ENCODE results near the gene TMEM163. TPM values are rescaled to one million over a fixed set of nuclear protein-coding genes. Genes with fewer than 3 reads are reported as not detected.

TMEM163 gene
- total and polyA plus RNA-seq, 7 donors, result 0.28 to 2.6 (median 1.1) TPM; not detected in 1

DNA sequence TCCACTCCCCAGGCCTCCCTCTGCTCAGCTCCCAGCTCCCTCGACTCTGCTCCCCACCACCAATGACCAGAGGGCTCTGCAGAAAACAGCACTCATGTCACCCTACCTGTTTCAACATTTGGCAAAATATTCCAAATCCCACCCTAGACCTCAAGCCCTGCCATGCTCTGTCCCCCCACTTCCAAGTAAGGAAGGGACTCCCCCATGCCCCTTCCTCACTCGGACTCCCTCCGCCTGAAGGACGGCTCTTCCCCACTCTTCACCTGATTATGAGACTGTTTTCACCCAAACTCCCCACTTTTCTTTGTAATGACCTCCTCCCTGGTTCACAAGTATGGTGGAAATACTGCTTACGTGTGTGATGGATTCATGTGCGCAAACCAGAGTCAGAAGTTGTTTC lies 256.5 kb downstream of the TMEM163 start:
- intact Hi-C loops (cut with DNase I), result no loop called here
- no peak for DNase-seq
- H3K27me3 ChIP-seq, result no peaks in the 10 kb centered on the region
- H3K27ac ChIP-seq, result no peak overlapping the region
- H3K36me3 ChIP-seq, result no peaks in the 10 kb centered on the region
- no peaks in the 10 kb centered on the region for H3K9me3 ChIP-seq
- no peaks in the 10 kb centered on the region for H3K4me1 ChIP-seq
- H3K4me3 ChIP-seq, result no peak overlapping the region
- no peak for TF ChIP-seq EP300 (IDR thresholded peaks at IDR 0.05)
- TF ChIP-seq POLR2AphosphoS5 (IDR thresholded peaks at IDR 0.05), result no peak
- TF ChIP-seq, protein P1, sequence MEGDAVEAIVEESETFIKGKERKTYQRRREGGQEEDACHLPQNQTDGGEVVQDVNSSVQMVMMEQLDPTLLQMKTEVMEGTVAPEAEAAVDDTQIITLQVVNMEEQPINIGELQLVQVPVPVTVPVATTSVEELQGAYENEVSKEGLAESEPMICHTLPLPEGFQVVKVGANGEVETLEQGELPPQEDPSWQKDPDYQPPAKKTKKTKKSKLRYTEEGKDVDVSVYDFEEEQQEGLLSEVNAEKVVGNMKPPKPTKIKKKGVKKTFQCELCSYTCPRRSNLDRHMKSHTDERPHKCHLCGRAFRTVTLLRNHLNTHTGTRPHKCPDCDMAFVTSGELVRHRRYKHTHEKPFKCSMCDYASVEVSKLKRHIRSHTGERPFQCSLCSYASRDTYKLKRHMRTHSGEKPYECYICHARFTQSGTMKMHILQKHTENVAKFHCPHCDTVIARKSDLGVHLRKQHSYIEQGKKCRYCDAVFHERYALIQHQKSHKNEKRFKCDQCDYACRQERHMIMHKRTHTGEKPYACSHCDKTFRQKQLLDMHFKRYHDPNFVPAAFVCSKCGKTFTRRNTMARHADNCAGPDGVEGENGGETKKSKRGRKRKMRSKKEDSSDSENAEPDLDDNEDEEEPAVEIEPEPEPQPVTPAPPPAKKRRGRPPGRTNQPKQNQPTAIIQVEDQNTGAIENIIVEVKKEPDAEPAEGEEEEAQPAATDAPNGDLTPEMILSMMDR (IDR thresholded peaks at IDR 0.05), result no peak
- TF ChIP-seq POLR2A (IDR thresholded peaks at IDR 0.05), result no peak
- 93 to 95% methylated on average over 6 of the region's 6 CpGs for WGBS, 2 donors

DNA sequence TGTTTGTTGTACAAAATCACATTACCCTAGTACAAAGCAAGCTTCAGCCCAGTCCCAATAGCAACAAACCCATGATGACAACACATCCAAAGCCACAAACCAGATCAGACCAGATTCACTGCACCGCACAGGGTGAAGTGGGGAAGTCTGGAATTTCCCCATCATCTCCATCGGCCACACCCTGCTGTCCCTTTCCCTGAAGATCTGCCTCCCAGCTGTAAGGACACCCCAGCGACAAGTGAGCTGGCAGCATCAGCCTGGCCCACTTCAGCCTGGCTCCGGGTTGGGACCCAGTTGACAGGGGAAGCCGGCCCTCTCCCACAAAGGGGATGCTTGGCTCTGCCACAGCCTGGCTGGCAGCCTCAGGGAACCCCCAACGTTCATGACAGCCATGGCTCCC lies 257.3 kb downstream of the TMEM163 start:
- 57 to 79% methylated on average over 6 of the region's 6 CpGs for WGBS, 2 donors
- TF ChIP-seq, protein P1 (IDR thresholded peaks at IDR 0.05), result no peak
- TF ChIP-seq POLR2AphosphoS5 (IDR thresholded peaks at IDR 0.05), result no peak
- TF ChIP-seq EP300 (IDR thresholded peaks at IDR 0.05), result no peak
- no peak for TF ChIP-seq POLR2A (IDR thresholded peaks at IDR 0.05)
- DNase-seq, result no peak
- Histone ChIP-seq H3K4me1 (no peaks in the 10 kb centered on the region), H3K27ac (no peak overlapping the region), H3K27me3 (no peaks in the 10 kb centered on the region), H3K36me3 (no peaks in the 10 kb centered on the region), H3K4me3 (no peak overlapping the region), H3K9me3 (no peaks in the 10 kb centered on the region)
- intact Hi-C loops (cut with DNase I), result no loop called here

DNA sequence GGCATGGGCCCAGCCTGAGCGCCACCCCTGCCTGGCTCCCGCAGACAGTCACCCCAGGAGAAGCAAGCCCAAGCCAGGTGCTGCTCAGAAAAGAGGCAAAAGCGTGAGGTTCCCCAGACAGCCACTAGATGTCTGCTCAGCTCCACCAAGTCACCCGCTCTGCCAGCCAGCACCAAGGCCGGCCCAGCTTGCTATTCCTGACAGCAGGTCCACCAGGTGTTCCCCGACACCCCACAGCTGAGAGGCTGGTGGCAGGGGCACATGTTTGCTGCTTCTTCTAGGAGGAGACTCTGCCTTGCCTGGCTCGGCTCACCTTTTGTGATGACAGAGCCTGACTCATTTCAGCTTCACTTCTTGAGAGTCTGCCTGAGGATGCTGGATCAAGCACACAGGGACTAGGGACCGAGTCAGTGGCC lies 258.2 kb downstream of the TMEM163 start:
- Histone ChIP-seq H3K27ac (no peak overlapping the region), H3K36me3 (no peaks in the 10 kb centered on the region), H3K4me1 (no peaks in the 10 kb centered on the region), H3K27me3 (no peaks in the 10 kb centered on the region), H3K4me3 (no peak overlapping the region), H3K9me3 (no peaks in the 10 kb centered on the region)
- DNase-seq, result no peak
- TF ChIP-seq POLR2A (IDR thresholded peaks at IDR 0.05) (no peak), EP300 (IDR thresholded peaks at IDR 0.05) (no peak), POLR2AphosphoS5 (IDR thresholded peaks at IDR 0.05) (no peak)
- TF ChIP-seq, protein P1 (IDR thresholded peaks at IDR 0.05), result peak in 2 of 4 experiments; percentile 7 to 26
- 41 to 68% methylated on average over 8 of the region's 8 CpGs for WGBS, 2 donors
- intact Hi-C loops (cut with DNase I), result no loop called here

DNA sequence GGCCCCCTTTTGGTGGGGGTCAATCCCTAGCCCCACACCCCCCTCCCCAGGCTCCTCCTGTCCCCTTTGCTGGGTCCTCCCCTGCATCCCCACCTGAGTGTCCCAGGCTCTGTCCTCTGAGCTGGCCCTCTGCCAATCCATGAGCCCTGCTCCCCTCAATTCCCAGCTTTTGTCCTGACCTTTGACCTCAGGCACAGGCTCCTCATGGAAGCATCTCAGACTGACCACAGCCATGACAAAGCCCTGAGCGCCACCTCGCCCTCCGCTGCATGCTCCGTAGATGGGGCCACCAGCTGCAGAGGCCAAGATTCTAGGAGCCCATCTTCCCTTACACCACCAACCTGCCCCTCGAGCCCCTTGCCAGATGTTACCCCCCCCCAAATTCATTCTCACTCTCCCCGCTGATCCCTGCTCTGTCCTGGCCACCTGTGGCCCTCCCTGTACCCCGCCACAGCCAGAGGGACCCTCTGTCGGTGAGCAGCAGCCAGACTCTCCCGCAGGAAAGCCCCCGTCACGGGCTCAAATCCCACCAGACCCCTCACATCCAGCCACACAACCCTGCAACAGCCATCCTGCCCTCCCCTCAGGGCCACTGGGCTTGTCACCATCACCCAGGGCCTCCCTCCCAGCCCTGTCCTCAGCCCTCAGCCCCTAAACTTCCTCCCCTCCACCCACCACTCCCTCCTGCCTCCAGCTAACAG lies 258.9 kb downstream of the TMEM163 start:
- Histone ChIP-seq H3K4me1 (no peaks in the 10 kb centered on the region), H3K27ac (no peak overlapping the region), H3K27me3 (no peaks in the 10 kb centered on the region), H3K36me3 (no peaks in the 10 kb centered on the region), H3K9me3 (no peaks in the 10 kb centered on the region), H3K4me3 (no peak overlapping the region)
- TF ChIP-seq POLR2AphosphoS5 (IDR thresholded peaks at IDR 0.05), result no peak
- TF ChIP-seq, protein P1 (IDR thresholded peaks at IDR 0.05), result no peak
- TF ChIP-seq EP300 (IDR thresholded peaks at IDR 0.05), result no peak
- TF ChIP-seq POLR2A (IDR thresholded peaks at IDR 0.05), result no peak
- DNase-seq, result no peak
- intact Hi-C loops (cut with DNase I), result no loop called here
- 90 to 95% methylated on average over 11 of the region's 11 CpGs for WGBS, 2 donors

DNA sequence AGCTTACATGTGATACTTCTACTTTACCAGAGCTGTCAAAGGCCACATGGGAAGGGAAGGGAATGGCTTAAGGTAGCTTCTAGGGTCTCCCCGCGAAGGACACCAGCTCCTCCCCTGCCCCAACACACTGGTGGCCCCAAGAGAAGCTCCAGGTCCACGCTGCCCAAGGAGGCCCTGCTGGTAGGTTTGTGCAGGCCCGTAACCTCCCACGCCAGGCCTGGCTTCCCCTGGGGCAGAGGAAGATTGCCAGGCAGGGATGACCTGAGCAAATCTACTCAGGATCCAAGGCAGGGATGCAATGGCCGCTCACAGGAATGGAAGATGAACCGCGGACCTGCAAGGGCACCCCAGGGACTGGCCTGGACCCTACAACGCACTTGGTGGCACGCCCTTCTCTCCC lies 259.9 kb downstream of the TMEM163 start:
- Histone ChIP-seq H3K4me1 (no peaks in the 10 kb centered on the region), H3K27ac (no peak overlapping the region), H3K4me3 (no peak overlapping the region), H3K9me3 (no peaks in the 10 kb centered on the region), H3K36me3 (no peaks in the 10 kb centered on the region), H3K27me3 (no peaks in the 10 kb centered on the region)
- no peak for DNase-seq
- intact Hi-C loops (cut with DNase I), result no loop called here
- TF ChIP-seq EP300 (IDR thresholded peaks at IDR 0.05) (no peak), POLR2AphosphoS5 (IDR thresholded peaks at IDR 0.05) (no peak), POLR2A (IDR thresholded peaks at IDR 0.05) (no peak)
- TF ChIP-seq, protein P1 (IDR thresholded peaks at IDR 0.05), result no peak
- WGBS, 2 donors, result 95 to 96% methylated on average over 10 of the region's 10 CpGs
